HepG2 (cell line): ENCODE results near the gene PLCB1. TPM values are rescaled to one million over a fixed set of nuclear protein-coding genes. Genes with fewer than 3 reads are reported as not detected.

Experiments
- FOXC1 ChIP-seq: sonication (generic); formaldehyde crosslinking; IDR thresholded peaks from 2 replicates; pipeline ENCODE4 v1.8.0; 2022; ENCODE audit warnings: mild to moderate bottlenecking, missing genetic modification reagents, borderline replicate concordance
- HDAC1 ChIP-seq: sonication (generic); formaldehyde crosslinking; IDR thresholded peaks from 2 replicates; pipeline ENCODE4 v1.5.1; 2020; ENCODE audit warnings: mild to moderate bottlenecking, missing genetic modification reagents
- HES4 ChIP-seq: sonication (generic); formaldehyde crosslinking; IDR thresholded peaks from 2 replicates; pipeline ENCODE4 v1.9.0; 2021; ENCODE audit warnings: mild to moderate bottlenecking, missing genetic modification reagents, borderline replicate concordance
- KDM6A ChIP-seq: IDR thresholded peaks from 2 replicates; pipeline ENCODE4 v1.6.1; 2016; ENCODE audit warnings: low read depth
- MIER3 ChIP-seq: IDR thresholded peaks from 2 replicates; pipeline ENCODE4 v1.6.1; 2016; ENCODE audit warnings: missing compliant biosample characterization, borderline replicate concordance
- MXI1 ChIP-seq: IDR thresholded peaks from 3 replicates; pipeline ENCODE4 v1.6.1; 2012; ENCODE audit warnings: low read depth, low read length, inconsistent platforms, borderline replicate concordance
- PCBP1 ChIP-seq: fragments of 200-400 bp; formaldehyde crosslinking; IDR thresholded peaks from 2 replicates; pipeline ENCODE4 v1.6.1; 2017; ENCODE audit warnings: mild to moderate bottlenecking, low read depth, low read length, borderline replicate concordance
- THYN1 ChIP-seq: sonication (generic); formaldehyde crosslinking; IDR thresholded peaks from 2 replicates; pipeline ENCODE4 v1.8.1; 2023; ENCODE audit warnings: low read depth, mild to moderate bottlenecking, moderate library complexity, missing genetic modification reagents, borderline replicate concordance
- ZFP36 ChIP-seq: fragments of 150-350 bp; IDR thresholded peaks from 2 replicates; pipeline ENCODE4 v1.6.1; 2018; ENCODE audit warnings: borderline replicate concordance, low read length, low read depth; ENCODE audit not compliant: partially characterized antibody
- ZFP82 ChIP-seq: sonication (generic); formaldehyde crosslinking; IDR thresholded peaks from 2 replicates; pipeline ENCODE4 v1.5.1; 2020; ENCODE audit warnings: mild to moderate bottlenecking, missing genetic modification reagents, borderline replicate concordance
- ZMAT3 ChIP-seq: sonication (generic); formaldehyde crosslinking; conservative IDR thresholded peaks from 2 replicates; pipeline ENCODE4 v1.7.0; 2021; ENCODE audit warnings: missing genetic modification reagents
- ZNF10 ChIP-seq: sonication (generic); formaldehyde crosslinking; IDR thresholded peaks from 2 replicates; pipeline ENCODE4 v1.4.0; 2020; ENCODE audit warnings: mild to moderate bottlenecking, low read depth, missing genetic modification reagents, borderline replicate concordance
- ZNF431 ChIP-seq: sonication (generic); formaldehyde crosslinking; IDR thresholded peaks from 2 replicates; pipeline ENCODE4 v1.9.0; 2022; ENCODE audit warnings: missing genetic modification reagents, low read depth, mild to moderate bottlenecking, borderline replicate concordance
- ZNF570 ChIP-seq: sonication (generic); formaldehyde crosslinking; IDR thresholded peaks from 2 replicates; pipeline ENCODE4 v1.4.0; 2020; ENCODE audit warnings: mild to moderate bottlenecking, missing genetic modification reagents, borderline replicate concordance
- ZNF816 ChIP-seq: sonication (generic); formaldehyde crosslinking; IDR thresholded peaks from 2 replicates; pipeline ENCODE4 v1.8.0; 2022; ENCODE audit warnings: missing genetic modification reagents, mild to moderate bottlenecking, borderline replicate concordance
- polyA plus RNA-seq, 8 experiments: library from polyadenylated mRNA; depleted of rRNA in 3 of 8; stranded (reverse) in 7 of 8; unstranded in 1 of 8; fragments of >200 nt; fragmentation: Illumina TruSeq in 4 of 8; extraction: Trizol in 4 of 8; gene quantifications; 2 replicates each; pipeline versions ENCODE4 v1.2.1 to v1.2.3, GENCODE V29; 2011 to 2016; ENCODE audit warnings: low read depth in 4 of 8, missing spikeins in 1 of 8, mixed read lengths in 1 of 8; ENCODE audit not compliant: insufficient read depth in 1 of 8
- total RNA-seq, 5 experiments: library from RNA; depleted of rRNA; stranded (reverse); fragments of >200 nt; fragmentation: Illumina TruSeq; extraction: Trizol; gene quantifications; 2 replicates each; pipeline ENCODE4 v1.2.3, GENCODE V29; 2016; ENCODE audit warnings: low read depth in 1 of 5
- TF ChIP-seq, protein P1 (sequence below): sonication (generic); formaldehyde crosslinking; IDR thresholded peaks from 2 replicates; pipeline ENCODE4 v1.5.0; 2020; ENCODE audit warnings: missing genetic modification reagents
- TF ChIP-seq, protein P2 (sequence below): sonication (generic); formaldehyde crosslinking; IDR thresholded peaks from 2 replicates; pipeline ENCODE4 v1.4.0; 2020; ENCODE audit warnings: missing genetic modification reagents, borderline replicate concordance
- TF ChIP-seq, protein P3 (sequence below): sonication (generic); formaldehyde crosslinking; IDR thresholded peaks from 2 replicates; pipeline ENCODE4 v1.5.0; 2020; ENCODE audit warnings: mild to moderate bottlenecking, missing genetic modification reagents

The PLCB1 gene
- total and polyA plus RNA-seq, 2 of the 13 experiments (the other 11 are each of a cell fraction or from before 2014, with no cell fraction given), result 42.4 to 55.9 TPM

DNA sequence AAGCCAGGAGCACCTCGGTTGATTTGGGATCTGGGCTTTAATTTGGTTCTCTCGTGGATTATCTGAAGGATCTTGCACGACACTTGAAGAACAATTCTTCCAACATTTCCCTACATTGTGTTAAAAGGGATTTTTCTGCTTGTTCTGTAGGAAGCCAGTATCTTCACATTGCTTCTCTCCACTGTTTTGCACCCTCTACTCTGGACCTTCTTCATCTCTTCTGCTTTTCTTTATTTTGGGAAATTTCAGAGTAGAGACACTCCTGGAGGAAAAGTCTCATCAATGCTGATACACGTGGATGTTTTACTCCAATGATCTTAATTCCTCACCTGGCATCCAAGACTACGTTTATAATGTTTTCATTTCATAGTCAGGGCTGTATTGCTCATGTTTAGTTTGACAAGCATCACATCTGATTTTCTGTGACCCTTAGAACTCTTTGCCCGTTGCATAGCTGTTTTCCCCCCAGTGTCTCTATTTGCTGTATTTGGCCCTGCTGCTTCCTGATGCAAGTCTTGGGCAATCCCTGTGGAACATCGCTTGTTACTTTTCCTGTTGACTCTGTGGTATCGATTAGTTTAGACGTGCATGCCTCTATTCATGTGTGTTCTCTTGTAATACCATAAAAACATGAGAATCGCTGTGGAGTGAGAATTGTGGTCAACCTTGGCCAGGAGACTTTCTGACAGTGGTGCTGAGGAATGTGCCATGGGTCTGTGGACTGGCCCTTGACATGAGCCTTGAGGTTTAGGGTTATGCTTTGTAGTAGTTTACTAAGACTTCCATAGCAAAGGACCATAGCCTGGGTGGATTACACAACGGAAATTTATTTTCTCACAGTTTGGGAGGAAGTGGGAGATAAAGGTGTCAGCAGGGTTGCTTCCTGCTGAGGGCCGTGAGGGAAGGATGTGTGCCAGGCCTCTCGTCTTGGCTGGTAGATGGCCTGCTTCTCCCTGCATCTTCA, 12.5 kb downstream of the PLCB1 start (continued):
- TF ChIP-seq THYN1, result no peak
- TF ChIP-seq, protein P1, sequence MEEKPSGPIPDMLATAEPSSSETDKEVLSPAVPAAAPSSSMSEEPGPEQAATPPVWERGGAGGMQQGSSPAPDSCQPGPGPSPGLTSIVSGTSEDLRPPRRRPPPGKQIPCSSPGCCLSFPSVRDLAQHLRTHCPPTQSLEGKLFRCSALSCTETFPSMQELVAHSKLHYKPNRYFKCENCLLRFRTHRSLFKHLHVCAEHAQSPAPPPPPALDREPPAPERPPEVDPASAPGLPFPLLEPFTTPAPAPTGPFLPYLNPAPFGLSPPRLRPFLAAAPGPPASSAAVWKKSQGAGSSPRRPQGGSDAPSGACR (CRISPR knock-in tag), result peak; percentile 100
- peak; percentile 98 for TF ChIP-seq ZNF816 (CRISPR knock-in tag)
- no peak for TF ChIP-seq HES4 (CRISPR knock-in tag)
- TF ChIP-seq HDAC1 (CRISPR knock-in tag), result peak; percentile 100
- peak; percentile 87; the same call in 1 of the 2 replicates for TF ChIP-seq ZFP82 (CRISPR knock-in tag)
- TF ChIP-seq ZMAT3 (CRISPR knock-in tag), result peak; percentile 95
- peak; percentile 88; the same call in 2 of the 3 replicates for TF ChIP-seq MXI1
- TF ChIP-seq ZFP36, result no peak
- TF ChIP-seq, protein P2, sequence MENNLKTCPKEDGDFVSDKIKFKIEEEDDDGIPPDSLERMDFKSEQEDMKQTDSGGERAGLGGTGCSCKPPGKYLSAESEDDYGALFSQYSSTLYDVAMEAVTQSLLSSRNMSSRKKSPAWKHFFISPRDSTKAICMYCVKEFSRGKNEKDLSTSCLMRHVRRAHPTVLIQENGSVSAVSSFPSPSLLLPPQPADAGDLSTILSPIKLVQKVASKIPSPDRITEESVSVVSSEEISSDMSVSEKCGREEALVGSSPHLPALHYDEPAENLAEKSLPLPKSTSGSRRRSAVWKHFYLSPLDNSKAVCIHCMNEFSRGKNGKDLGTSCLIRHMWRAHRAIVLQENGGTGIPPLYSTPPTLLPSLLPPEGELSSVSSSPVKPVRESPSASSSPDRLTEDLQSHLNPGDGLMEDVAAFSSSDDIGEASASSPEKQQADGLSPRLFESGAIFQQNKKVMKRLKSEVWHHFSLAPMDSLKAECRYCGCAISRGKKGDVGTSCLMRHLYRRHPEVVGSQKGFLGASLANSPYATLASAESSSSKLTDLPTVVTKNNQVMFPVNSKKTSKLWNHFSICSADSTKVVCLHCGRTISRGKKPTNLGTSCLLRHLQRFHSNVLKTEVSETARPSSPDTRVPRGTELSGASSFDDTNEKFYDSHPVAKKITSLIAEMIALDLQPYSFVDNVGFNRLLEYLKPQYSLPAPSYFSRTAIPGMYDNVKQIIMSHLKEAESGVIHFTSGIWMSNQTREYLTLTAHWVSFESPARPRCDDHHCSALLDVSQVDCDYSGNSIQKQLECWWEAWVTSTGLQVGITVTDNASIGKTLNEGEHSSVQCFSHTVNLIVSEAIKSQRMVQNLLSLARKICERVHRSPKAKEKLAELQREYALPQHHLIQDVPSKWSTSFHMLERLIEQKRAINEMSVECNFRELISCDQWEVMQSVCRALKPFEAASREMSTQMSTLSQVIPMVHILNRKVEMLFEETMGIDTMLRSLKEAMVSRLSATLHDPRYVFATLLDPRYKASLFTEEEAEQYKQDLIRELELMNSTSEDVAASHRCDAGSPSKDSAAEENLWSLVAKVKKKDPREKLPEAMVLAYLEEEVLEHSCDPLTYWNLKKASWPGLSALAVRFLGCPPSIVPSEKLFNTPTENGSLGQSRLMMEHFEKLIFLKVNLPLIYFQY (CRISPR knock-in tag), result peak; percentile 87
- TF ChIP-seq KDM6A (CRISPR knock-in tag), result peak; percentile 94
- peak; percentile 100 for TF ChIP-seq MIER3 (CRISPR knock-in tag)
- no peak for TF ChIP-seq ZNF10 (CRISPR knock-in tag)
- TF ChIP-seq FOXC1 (CRISPR knock-in tag), result peak; percentile 89
- TF ChIP-seq ZNF570 (CRISPR knock-in tag), result no peak
- TF ChIP-seq PCBP1, result no peak
- TF ChIP-seq, protein P3, sequence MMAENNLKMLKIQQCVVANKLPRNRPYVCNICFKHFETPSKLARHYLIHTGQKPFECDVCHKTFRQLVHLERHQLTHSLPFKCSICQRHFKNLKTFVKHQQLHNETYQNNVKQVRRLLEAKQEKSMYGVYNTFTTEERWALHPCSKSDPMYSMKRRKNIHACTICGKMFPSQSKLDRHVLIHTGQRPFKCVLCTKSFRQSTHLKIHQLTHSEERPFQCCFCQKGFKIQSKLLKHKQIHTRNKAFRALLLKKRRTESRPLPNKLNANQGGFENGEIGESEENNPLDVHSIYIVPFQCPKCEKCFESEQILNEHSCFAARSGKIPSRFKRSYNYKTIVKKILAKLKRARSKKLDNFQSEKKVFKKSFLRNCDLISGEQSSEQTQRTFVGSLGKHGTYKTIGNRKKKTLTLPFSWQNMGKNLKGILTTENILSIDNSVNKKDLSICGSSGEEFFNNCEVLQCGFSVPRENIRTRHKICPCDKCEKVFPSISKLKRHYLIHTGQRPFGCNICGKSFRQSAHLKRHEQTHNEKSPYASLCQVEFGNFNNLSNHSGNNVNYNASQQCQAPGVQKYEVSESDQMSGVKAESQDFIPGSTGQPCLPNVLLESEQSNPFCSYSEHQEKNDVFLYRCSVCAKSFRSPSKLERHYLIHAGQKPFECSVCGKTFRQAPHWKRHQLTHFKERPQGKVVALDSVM (CRISPR knock-in tag), result peak; percentile 76
- peak; percentile 95 for TF ChIP-seq ZNF431 (CRISPR knock-in tag)
